Astrocyte (in vitro differentiated cells and primary cell): ENCODE results near the gene CTBP1. TPM values are rescaled to one million over a fixed set of nuclear protein-coding genes. Genes with fewer than 3 reads are reported as not detected.
"Not testable (repeated sequence)": the region's sequence is repeated elsewhere in the genome, so short reads cannot be mapped to it uniquely, and the experiment has no call there.

Experiments used
- DNase-seq: peaks from one replicate; pipeline ENCODE4 v3.0.0-alpha.2; 2010; ENCODE audit warnings: low read depth
- FAIRE-seq: peaks from 2 replicates; lab custom pipeline; 2011; peaks lifted over from hg19 to GRCh38; lab: Jason Lieb, UNC
- H2AFZ ChIP-seq: 2 replicates; pipeline ENCODE4 v1.6.0; 2012; ENCODE audit warnings: low read depth, low read length, inconsistent platforms
- H3K27ac ChIP-seq: 2 replicates; pipeline ENCODE4 v1.5.1; 2011; ENCODE audit warnings: low read depth, low read length, inconsistent platforms
- H3K27me3 ChIP-seq: 2 replicates; pipeline ENCODE4 v1.6.0; 2011; ENCODE audit warnings: low read length, inconsistent platforms; ENCODE audit not compliant: insufficient read depth
- H3K36me3 ChIP-seq: 2 replicates; pipeline ENCODE4 v1.5.1; 2011; ENCODE audit warnings: low read length, inconsistent platforms; ENCODE audit not compliant: insufficient read depth
- H3K4me1 ChIP-seq: 2 replicates; pipeline ENCODE4 v1.5.1; 2011; ENCODE audit warnings: low read length, inconsistent platforms; ENCODE audit not compliant: insufficient read depth
- H3K4me2 ChIP-seq: 2 replicates; pipeline ENCODE4 v1.6.0; 2012; ENCODE audit warnings: low read length, inconsistent platforms
- H3K4me3 ChIP-seq: 2 replicates; pipeline ENCODE4 v1.5.1; 2011; ENCODE audit warnings: low read depth, mild to moderate bottlenecking, low read length, inconsistent platforms; ENCODE audit not compliant: insufficient read depth
- H3K79me2 ChIP-seq: 2 replicates; pipeline ENCODE4 v1.6.0; 2012; ENCODE audit warnings: mild to moderate bottlenecking, low read length, inconsistent platforms; ENCODE audit not compliant: insufficient read depth
- H3K9ac ChIP-seq: 2 replicates; pipeline ENCODE4 v1.6.0; 2012; ENCODE audit warnings: mild to moderate bottlenecking, low read length, inconsistent platforms
- H3K9me3 ChIP-seq: 2 replicates; pipeline ENCODE4 v1.5.1; 2012; ENCODE audit warnings: low read depth, mild to moderate bottlenecking, low read length, inconsistent platforms; ENCODE audit not compliant: insufficient read depth
- H4K20me1 ChIP-seq: 2 replicates; pipeline ENCODE4 v1.6.0; 2012; ENCODE audit warnings: low read length, inconsistent platforms; ENCODE audit not compliant: insufficient read depth
- H3K27ac Mint-ChIP-seq: one replicate; pipeline ENCODE4 v1.8.0; 2021; ENCODE audit warnings: mild to moderate bottlenecking, mixed read lengths; ENCODE audit not compliant: unreplicated experiment
- H3K27me3 Mint-ChIP-seq: one replicate; pipeline ENCODE4 v1.8.0; 2021; ENCODE audit warnings: low read depth, mixed read lengths; ENCODE audit not compliant: unreplicated experiment
- H3K36me3 Mint-ChIP-seq: one replicate; pipeline ENCODE4 v1.8.0; 2021; ENCODE audit warnings: low read depth, mixed read lengths; ENCODE audit not compliant: unreplicated experiment
- H3K4me1 Mint-ChIP-seq: one replicate; pipeline ENCODE4 v1.8.0; 2021; ENCODE audit warnings: low read depth, mixed read lengths; ENCODE audit not compliant: unreplicated experiment
- H3K4me3 Mint-ChIP-seq: one replicate; pipeline ENCODE4 v1.8.0; 2021; ENCODE audit warnings: mild to moderate bottlenecking, moderate library complexity, mixed read lengths; ENCODE audit not compliant: unreplicated experiment
- H3K9me3 Mint-ChIP-seq: one replicate; pipeline ENCODE4 v1.8.0; 2021; ENCODE audit warnings: mild to moderate bottlenecking, mixed read lengths; ENCODE audit not compliant: unreplicated experiment
- CTCF ChIP-seq: IDR thresholded peaks from 2 replicates; pipeline ENCODE4 v1.5.1; 2011; ENCODE audit warnings: low read depth, mild to moderate bottlenecking, inconsistent platforms, low read length, moderate library complexity; ENCODE audit not compliant: insufficient read depth
- EZH2 ChIP-seq: IDR thresholded peaks from 2 replicates; pipeline ENCODE4 v1.6.1; 2012; ENCODE audit warnings: mild to moderate bottlenecking, low read length, inconsistent platforms; ENCODE audit not compliant: insufficient read depth
- total RNA-seq: library from RNA; stranded (reverse); gene quantifications from 2 replicates; pipeline ENCODE4 v1.2.1, GENCODE V29; 2021

Gene CTBP1
- total RNA-seq, 1 donor from 2014 or later = 136 TPM

DNA sequence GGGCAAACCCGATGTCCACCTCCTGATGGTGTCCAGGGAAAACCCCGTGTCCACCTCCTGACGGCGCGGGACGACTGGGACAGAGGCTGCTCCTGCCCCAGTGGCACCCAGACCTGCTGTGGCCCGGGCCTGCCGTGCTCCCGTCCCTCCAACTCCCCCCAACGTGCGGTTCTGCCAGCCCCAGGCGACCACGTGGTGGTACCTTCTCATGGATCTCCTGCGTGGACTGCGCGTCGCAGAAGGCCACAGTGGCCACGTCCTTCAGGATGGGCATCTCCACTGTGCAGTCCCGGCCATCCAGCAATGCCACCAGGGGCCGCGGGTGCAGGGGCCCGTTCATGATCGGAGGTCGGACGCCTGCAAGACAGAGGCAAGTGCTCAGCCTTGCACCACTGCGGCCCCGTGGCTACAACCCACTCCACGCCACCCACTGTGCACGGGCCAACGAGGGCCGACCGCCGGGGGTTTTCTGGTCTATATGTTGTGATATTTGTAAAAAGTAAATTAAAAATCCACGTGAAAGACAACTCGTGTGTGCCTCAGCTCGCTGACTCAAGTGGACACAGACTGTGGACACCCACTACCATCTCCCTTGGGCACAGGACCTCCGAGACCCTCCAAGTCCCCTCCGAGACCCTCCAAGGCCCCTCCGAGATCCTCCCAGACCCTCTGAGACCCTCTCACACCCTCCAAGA is 10.8 kb downstream of the CTBP1 start:
- Histone ChIP-seq H2AFZ (no peak overlapping the region), H3K4me1 (peaks cover 9% of the 10 kb centered on the region), H3K27me3 (no peaks in the 10 kb centered on the region), H3K27ac (no peak overlapping the region), H3K9me3 (no peaks in the 10 kb centered on the region), H3K4me3 (no peak overlapping the region), H3K36me3 (peaks cover 14% of the 10 kb centered on the region), H3K79me2 (peaks cover 77% of the 10 kb centered on the region), H3K9ac (no peak overlapping the region), H4K20me1 (peaks cover 81% of the 10 kb centered on the region), H3K4me2 (no peak overlapping the region)
- no peaks in the 10 kb centered on the region for H3K27me3 Mint-ChIP-seq
- no peak for FAIRE-seq
- H3K27ac Mint-ChIP-seq = no peak overlapping the region
- H3K36me3 Mint-ChIP-seq = peaks cover 17% of the 10 kb centered on the region
- H3K4me1 Mint-ChIP-seq = peaks cover 2% of the 10 kb centered on the region
- no peak for TF ChIP-seq CTCF
- no peak for TF ChIP-seq EZH2
- H3K4me3 Mint-ChIP-seq = no peak overlapping the region
- no peak for DNase-seq
- no peaks in the 10 kb centered on the region for H3K9me3 Mint-ChIP-seq

DNA sequence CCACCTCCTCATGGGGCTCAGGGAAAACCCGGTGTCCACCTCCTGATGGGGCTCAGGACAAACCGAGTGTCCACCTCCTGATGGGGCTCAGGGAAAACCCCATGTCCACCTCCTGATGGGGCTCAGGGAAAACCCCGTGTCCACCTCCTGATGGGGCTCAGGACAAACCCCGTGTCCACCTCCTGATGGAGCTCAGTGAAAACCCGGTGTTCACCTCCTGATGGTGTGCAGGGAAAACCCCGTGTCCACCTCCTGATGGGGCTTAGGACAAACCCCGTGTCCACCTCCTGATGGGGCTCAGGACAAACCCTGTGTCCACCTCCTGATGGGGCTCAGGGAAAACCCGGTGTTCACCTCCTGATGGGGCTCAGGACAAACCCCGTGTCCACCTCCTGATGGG is 11.7 kb downstream of the CTBP1 start:
- Histone ChIP-seq H3K4me1 (peaks cover 12% of the 10 kb centered on the region), H4K20me1 (peaks cover 81% of the 10 kb centered on the region), H3K79me2 (peaks cover 76% of the 10 kb centered on the region), H3K36me3 (peaks cover 14% of the 10 kb centered on the region)
- H2AFZ ChIP-seq, H3K9me3 ChIP-seq, H3K27ac ChIP-seq, H3K9ac ChIP-seq, H3K4me1 Mint-ChIP-seq, H3K27me3 ChIP-seq, H3K27me3 Mint-ChIP-seq, H3K4me3 ChIP-seq, H3K9me3 Mint-ChIP-seq, H3K4me2 ChIP-seq, FAIRE-seq, H3K4me3 Mint-ChIP-seq, H3K27ac Mint-ChIP-seq, DNase-seq: not testable (repeated sequence)
- peaks cover 15% of the 10 kb centered on the region for H3K36me3 Mint-ChIP-seq

- not testable (repeated sequence) for H3K9ac ChIP-seq, H2AFZ ChIP-seq, H3K4me2 ChIP-seq, H3K4me1 Mint-ChIP-seq, H3K9me3 ChIP-seq, H3K27me3 ChIP-seq, H3K4me3 ChIP-seq, FAIRE-seq, H3K27ac Mint-ChIP-seq, DNase-seq, H3K27me3 Mint-ChIP-seq, H3K4me3 Mint-ChIP-seq, H3K27ac ChIP-seq, H3K9me3 Mint-ChIP-seq
- peaks cover 81% of the 10 kb centered on the region for H4K20me1 ChIP-seq
- H3K36me3 Mint-ChIP-seq = peaks cover 15% of the 10 kb centered on the region
- peaks cover 14% of the 10 kb centered on the region for H3K36me3 ChIP-seq
- peaks cover 74% of the 10 kb centered on the region for H3K79me2 ChIP-seq
- peaks cover 12% of the 10 kb centered on the region for H3K4me1 ChIP-seq
These were observed 12.1 kb downstream of the CTBP1 start for GRCh38 chr4:1236836-1237235.
